Lower leg skin (tissue), 3 donors: Measurements from ENCODE around the gene STK4.

ENCODE experiments used
- CTCF ChIP-seq, 3 donors: fragments of 450-650 bp; IDR thresholded peaks; one replicate each; pipeline ENCODE4 v1.5.1; 2016; ENCODE audit warnings: antibody characterized with exemption in 3 of 3, mild to moderate bottlenecking in 3 of 3, moderate library complexity in 2 of 3
- POLR2A ChIP-seq, 2 donors: fragments of 450-650 bp; IDR thresholded peaks; one replicate each; pipeline ENCODE4 v1.6.1; 2016 to 2017; ENCODE audit warnings: antibody characterized with exemption in 2 of 2, mild to moderate bottlenecking in 1 of 2, moderate library complexity in 1 of 2

- TF ChIP-seq CTCF (IDR thresholded peaks at IDR 0.05) (no peak), POLR2A (IDR thresholded peaks at IDR 0.05) (no peak)
These were observed 136.8 kb downstream of the STK4 start for GRCh38 chr20:45103072-45103471.
